ENCODE results near the gene RYR2.
"Not testable (repeated sequence)": the region's sequence is repeated elsewhere in the genome, so short reads cannot be mapped to it uniquely, and the experiment has no call there.

Gene RYR2

DNA sequence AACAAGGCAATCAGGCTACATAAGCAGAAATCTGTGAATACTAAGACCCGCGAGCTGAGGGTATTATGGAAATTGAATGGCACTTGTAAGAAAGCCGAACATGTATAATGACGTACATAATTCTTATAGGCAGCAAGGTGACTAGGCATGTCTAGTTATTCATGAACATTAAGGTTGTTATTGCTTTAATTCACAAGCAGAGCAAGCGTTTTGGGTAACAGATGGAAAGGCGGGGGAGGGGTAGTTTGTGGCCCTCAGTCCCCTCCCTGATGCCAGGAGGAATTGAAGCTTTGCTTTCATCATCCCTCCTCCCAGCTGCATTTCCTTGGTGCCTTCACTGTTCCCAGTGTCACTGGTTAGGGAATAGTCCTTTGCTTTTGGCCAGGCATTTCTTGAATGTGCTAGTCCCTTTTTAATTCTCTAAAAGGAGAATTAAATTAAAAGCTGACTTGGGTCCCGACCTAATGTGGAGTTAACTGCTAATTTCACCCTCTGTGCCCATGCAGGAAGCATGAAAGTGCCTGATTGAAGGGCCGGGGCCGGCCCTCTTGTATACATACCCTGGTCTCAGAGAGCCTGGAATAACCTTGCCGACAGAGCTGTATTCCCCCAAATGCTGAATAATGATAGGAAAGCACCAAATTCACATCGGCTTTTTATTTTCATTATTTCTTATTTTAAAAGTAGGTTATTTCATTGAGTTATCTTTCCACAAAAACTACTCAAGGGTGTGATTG lies 42.5 kb downstream of the RYR2 start:
- no peak for DNase-seq (ENCODE audit: low spot score)

DNA sequence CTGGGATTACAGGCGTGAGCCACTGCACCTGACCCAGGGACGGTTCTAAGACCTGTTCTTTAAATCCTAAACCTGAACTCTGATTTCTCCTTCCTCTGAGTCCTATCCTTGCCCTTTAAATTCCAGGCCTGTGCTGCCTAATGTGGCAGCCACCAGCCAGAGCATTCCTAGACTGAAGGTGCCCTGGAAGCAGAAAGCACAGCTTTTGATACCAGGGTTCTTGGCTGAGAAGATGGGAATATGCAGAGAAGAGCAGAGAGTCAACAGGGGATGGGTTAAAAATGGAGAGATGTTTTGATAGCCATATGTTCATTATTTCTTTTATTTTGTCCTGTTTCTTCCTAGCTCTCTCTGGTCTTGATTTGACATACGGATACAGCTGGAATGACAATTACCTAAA lies 49.7 kb downstream of the RYR2 start:
- DNase-seq (ENCODE audit: low spot score), result no peak

DNA sequence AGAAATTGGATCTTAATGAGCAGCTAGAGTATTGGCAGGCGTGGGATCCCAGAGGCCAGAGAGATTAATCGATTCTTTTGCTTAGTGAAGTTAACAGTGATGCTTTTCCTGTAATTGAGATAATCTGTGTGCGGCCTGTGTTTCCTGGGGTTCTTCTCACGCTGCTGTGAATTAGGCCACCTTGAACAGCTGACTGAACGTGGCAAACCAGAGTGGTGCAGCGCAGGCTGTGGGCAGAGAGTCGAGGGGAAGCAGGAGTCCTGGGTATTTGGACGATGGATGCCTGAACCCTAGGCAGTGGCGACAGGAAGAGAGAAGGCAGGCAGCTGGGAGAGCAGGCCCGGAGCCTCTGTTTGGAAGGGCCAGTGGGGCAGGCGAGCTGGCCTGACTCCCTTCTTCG lies 51.7 kb downstream of the RYR2 start:
- no peak for DNase-seq (ENCODE audit: low spot score)

DNA sequence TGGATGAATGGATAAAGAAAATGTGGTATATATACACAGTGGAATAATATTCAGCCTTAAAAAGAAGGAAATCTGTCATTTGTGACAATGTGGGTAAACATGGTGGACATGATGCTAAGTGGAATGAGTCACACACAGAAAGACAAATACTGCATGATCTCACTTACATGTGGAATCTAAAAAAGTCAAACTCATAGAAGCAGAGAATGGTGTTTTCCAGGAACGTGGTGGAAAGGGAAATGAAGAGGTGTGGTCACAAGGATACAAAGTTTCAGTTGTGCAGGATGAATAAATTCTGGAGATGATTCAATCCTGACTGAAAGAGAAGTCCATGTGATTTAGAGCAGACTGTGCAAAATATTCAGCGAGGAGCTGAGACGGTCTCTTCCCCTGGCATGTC lies 56.6 kb downstream of the RYR2 start:
- no peak for DNase-seq (ENCODE audit: low spot score)

DNA sequence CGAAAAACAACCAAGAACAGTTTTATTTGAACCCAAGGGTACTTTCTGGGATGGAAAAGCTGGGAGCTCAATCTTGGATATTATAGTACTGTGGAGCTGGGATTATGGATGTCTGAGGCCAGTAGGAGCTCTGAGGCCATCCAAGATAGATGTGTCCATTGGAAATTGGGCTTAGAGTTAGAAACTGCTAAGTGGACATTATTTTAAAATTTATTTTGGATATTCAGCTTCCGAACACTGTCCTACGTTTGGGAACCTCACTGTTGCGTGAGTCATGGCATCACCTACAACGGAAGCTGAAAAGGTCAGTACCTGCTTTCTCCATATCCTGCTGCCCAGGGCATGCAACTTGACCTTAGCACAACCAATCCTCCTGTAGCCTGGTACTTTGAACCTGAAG lies 61.0 kb downstream of the RYR2 start:
- DNase-seq (ENCODE audit: low spot score), result no peak

DNA sequence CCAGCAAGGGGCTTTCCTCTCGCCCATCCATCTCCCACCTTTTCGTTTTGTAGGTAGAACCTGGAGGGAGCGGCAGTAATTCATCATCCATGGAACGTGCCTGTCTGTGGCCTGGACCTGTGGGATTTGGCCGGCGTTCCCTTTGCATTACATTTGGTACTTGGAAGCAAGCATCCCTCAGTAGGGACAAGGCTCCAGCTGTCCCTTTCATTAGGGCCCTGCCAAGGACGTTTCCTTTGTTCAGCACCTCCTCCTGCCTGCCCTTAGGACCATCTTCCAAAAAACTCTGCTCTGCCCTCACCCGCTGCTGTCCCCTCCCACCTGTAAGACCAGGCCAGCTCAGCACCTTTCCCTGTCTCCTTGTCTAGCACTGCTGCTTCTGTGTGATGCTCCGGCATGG lies 62.1 kb downstream of the RYR2 start:
- DNase-seq (ENCODE audit: low spot score), result no peak

DNA sequence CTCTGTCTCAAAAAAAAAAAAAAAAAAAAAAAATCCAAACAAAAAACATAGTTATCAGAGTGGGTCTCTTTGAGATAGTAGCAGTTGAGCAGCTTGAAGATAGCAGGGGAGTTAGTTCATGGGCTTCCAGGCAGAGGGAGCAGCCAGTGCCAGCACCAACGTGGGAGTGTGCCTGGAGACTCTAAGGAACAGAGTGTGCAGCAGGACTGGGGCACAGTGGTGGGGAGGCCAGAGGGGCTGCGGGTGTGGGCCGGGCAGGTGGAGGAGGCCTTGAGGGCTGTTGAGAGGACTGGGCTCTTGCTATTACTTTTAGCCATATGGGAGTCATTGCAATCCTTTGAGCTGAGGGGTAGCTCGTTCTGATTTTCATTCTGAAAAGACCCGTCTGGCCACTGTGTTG lies 63.8 kb downstream of the RYR2 start:
- no peak for DNase-seq (ENCODE audit: low spot score)

DNA sequence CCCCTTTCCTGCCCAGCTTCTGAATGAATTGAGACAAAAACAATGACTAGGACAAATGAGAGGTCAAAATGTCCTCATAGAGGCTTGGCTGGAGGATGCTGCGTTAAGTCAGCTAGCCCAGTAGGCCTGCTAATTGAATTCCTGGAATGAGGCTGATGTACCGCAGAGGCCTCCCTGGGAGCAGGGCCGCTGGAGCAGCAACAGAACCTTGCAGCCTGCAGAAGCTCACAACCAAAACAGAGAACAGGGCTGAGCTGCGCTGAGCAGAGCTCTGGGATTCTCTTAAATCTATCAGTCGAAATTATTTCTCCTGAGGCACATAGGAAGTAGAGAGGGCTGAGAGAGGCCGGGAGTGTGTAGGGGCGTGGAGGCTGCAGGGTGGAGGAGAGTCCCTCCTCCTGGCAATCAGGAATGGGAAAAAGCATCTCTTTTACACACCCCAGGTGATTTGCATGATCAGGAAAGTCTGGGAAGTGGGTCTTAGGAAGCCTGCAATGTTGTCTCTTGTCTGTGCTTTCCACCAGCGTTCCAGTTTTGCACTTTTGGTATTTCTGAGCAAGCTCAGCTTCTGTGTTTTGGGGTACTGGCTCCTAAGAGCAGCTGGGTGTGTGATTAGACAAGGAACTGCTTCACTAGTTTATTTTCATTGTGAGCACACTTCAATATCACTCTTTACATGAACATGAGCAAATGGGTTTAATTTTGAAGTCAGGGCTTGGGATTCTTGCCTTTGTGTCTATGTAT lies 66.5 kb downstream of the RYR2 start:
- DNase-seq (ENCODE audit: low spot score), result no peak

DNA sequence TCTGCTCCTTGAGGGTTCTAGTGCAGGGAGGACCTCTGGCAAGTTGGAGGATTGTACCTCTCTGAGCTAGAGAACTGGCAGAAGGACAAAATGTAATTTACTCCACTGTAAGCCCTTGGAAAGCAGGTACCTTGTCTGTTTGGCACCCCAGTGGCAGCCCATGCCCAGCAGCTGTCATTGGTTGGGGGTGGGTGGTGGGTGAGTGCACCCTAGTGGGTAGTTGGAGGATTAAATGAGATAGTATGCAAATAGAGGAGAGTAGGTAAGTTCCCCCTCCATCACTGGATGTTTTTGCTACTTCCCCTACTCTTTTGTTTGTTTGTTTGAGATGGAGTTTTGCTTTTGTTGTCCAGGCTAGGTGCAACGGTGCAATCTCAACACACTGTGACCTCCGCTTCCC lies 69.8 kb downstream of the RYR2 start:
- no peak for DNase-seq (ENCODE audit: low spot score)

DNA sequence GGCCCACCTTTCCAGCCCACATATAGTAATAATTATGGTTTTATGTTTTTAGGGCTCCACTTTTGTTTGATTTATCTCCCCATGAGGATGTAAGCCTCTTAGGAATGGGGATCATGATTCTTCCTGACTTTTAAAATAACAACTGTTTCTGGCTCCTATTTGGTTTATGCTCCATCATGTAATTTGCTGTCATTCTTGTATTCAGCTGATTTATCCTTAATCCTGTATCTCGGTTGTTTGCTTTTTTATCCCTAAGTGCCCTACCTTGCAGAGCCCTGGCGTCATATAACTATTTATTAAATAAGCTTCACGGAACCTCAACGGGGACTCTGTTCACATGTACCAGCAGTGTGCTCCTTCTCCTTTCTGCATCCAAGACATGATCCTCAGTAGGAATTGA lies 70.7 kb downstream of the RYR2 start:
- DNase-seq (ENCODE audit: low spot score), result no peak

DNA sequence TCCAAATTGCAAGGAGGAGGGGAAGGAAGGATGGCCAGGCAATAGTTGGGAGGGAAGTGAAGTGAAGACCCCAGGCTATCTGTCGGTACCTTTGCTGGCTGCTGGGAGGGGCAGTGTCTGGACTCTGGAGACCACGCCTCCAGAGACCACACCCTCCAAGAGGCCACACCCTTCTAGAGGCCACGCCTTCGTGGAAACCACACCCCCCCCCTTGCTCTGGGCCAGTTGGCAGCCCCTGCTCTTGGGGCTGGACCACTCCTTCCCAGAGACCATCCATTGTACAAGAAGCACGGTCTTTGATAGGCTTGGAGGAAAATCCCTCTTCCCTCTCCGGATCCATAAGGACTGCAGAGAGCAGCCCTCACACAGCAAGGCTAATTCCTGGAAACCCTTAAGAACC lies 73.1 kb downstream of the RYR2 start:
- DNase-seq (ENCODE audit: low spot score), result no peak

DNA sequence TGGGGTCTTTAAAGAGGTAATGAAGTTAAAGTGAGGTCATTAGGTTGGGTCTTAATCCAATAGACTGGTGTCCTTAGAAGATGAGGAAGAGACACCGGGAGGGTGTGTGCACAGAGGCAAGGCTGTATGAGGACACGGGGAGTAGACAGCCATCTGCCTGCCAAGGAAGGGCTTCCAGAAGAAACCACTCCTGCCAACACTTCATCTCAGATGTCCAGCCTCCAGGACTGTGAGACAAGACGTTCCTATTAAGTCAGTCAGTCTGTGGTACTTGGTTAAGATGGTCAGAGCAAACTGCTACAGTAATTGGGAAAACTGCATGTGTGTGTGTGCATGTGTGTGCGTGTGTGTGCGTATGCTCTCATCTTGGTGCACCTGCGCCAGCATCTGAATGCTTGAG lies 77.1 kb downstream of the RYR2 start:
- DNase-seq (ENCODE audit: low spot score), result no peak

DNA sequence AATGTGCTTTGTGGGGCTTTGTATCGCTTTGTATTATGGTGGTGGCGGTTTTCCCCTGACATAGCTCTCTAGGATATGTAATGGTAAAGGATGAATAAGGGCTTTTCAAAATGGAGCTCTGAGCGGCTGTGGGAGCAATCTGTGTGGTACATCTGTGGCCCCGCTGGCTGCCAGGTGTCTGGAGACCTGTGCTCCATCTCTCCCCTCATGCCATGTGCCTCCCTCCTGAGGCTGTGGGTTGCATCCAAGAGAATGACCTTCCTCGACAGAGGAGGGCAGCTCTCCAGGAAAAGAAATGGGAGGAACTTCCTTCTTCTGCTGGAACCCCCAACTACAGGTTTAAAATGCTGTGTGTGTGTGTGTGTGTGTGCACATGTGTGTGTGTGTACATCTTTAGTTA lies 78.7 kb downstream of the RYR2 start:
- no peak for DNase-seq (ENCODE audit: low spot score)

DNA sequence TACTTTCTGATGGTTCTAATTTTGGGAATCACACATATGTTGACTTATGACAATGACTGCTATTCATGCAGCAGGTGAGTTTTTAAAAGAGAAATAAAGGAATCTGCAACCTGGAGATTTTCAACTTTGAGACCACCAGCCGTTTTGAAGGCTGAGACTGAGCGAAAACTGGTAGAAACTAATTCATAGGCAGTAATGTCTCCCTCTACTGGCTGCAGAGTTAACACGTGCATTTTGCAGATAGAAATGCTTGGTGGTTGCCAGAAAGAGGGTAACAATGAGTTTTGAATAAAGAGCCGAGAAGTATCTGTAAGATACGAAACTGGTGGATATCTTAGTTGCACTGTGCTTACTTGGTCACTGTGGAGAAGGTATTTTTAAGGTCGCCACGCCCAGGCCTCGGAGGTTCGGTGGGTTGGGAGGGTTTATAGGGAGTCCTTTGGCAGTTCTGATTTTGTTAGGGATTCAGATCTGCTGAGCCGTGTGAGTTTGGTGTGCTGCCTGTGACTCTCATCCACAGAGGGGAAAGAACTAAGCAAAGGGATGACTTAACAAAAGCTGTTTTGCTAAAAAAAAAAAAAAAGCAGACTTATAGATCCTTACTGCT lies 83.0 kb downstream of the RYR2 start:
- DNase-seq (ENCODE audit: low spot score), result no peak

DNA sequence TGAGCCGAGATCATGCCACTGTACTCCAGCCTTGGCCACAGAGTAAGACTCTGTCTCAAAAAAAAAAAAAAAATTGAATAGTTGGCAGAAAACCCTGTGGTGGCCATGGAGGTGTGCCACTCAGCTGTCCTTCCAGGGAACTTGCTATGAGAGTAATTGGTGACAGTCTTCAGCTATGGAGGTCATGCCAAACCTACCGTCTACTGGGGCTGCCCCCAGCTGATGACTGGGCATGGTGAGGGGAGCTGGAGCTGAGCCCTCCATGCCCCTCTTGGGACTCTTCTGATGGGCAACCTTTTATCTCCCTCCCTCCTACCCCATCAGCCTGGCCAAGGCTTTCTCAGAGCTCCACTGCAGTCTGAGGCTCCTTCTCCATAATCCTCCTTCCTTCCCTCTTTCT lies 84.2 kb downstream of the RYR2 start:
- DNase-seq (ENCODE audit: low spot score), result no peak

DNA sequence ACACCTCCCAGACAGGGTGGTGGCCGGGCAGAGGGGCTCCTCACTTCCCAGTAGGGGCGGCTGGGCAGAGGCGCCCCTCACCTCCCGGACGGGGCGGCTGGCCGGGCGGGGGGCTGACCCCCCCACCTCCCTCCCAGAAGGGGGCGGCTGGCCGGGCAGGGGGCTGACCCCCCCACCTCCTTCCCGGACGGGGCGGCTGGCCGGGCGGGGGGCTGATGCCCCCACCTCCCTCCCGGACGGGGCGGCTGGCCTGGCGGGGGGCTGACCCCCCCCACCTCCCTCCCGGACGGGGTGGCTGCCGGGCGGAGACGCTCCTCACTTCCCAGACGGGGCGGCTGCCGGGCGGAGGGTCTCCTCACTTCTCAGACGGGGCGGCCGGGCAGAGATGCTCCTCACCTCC lies 85.3 kb downstream of the RYR2 start:
- not testable (repeated sequence) for DNase-seq (ENCODE audit: low spot score)

DNA sequence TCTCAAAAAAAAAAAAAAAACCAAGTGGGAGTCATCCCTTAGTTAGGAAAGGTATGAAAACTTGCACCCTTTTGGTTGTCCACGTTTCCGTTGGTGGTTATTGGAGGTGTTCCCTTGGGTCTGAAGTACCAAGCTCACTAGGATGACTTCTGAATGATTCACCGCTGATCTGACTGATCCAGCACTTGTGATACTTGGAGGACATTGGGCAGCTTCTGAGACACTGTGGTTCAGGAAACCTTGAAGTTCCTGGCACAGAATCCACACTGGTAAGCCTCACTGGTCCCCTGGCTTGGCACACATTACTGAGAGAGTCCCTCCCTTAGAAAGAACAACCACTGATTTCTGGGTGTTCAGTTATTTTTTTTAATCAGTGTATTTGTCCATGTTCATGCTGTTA lies 91.9 kb downstream of the RYR2 start:
- DNase-seq (ENCODE audit: low spot score), result no peak

DNA sequence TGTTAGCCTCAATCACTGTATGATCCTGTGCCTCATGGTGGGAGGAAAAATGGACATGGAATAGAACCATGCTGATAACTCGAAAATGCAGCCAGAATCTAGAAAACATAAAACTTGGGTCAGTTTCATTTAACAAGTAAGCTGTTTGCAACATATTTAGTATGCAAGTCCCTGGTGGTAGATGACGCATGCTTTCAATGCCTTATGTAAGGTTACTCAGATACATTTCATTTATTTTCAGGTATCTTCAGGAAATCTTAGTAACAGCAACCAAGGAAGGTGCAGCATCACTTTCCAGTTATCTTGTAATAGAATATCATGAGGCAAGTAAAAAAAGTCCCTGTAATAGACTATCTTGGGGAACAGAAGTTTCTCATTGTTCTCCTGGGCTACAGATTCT lies 92.9 kb downstream of the RYR2 start:
- DNase-seq (ENCODE audit: low spot score), result no peak

DNA sequence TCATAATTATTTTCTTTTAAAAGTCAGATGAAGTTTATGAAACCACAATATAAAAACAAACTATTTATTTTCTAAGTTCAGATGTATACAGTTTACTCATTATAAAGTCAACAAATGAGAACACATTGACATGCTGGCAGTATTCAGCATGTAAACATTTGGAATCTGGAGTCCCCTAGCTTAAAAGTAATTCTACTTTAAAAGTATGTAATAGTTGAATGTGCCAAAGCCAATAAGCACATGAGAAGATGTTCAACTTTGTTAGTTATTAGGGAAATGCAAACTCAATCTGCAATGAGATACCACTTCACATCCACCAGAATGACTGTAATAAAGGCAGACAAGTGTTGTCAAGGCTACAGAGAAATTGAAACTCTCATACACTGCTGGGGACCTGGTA lies 96.6 kb downstream of the RYR2 start:
- no peak for DNase-seq (ENCODE audit: low spot score)

DNA sequence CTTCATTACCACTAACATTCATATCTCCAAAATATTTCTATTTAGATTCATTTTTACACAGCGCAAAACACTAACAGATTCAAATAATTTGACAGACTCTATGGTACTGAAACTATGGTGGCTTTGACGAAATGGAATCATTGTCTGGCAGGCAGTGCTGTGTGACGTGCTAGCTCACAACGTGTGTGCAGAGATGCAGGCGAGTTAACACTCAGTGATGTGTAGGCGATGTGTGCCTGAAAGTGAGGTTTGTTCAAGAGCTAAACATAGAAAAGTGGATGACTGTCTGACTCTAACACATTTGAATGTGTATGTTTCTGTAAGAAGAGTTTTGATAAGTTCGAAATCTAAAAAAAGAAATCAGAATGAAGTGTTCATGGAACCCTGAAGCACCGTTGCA lies 97.7 kb downstream of the RYR2 start:
- DNase-seq (ENCODE audit: low spot score), result no peak

DNA sequence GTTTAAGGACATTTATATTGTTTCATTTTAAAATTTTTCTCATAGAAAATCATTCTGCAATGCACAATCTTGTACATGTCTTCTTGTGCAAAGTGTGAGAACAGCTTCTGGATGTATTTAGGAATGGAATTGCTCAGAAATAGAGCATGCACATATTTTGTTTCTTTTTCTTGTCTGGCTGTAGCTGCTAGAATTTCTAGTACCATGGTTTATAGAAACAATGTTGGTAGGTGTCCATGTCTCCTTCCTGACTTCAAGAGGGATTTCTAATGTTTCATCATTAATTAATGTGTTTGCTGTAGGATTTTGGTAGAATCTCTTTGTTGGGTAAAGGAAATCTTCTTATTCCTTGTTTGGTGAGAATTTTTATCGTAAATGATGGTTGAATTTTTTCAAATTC lies 99.0 kb downstream of the RYR2 start:
- no peak for DNase-seq (ENCODE audit: low spot score)

DNA sequence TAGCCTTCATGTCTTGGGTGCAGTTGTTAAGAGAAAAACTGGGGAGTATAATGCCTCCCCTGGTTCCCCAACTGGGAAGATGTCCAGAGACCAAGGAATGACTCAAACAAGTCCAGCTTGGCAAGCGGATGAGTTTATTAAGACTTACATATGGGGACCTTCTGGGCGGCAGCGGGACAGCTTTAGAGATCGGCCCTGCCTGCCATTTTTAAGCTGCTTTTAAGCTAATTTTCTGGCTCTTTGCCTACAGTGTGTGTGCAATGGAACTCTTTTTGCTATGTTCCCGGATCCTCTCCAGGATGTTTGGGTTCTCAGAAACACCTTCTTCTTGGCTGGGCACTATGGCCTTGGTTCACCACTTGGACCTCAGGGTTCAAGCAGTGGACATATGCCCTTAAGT lies 99.5 kb downstream of the RYR2 start:
- DNase-seq (ENCODE audit: low spot score), result no peak

DNA sequence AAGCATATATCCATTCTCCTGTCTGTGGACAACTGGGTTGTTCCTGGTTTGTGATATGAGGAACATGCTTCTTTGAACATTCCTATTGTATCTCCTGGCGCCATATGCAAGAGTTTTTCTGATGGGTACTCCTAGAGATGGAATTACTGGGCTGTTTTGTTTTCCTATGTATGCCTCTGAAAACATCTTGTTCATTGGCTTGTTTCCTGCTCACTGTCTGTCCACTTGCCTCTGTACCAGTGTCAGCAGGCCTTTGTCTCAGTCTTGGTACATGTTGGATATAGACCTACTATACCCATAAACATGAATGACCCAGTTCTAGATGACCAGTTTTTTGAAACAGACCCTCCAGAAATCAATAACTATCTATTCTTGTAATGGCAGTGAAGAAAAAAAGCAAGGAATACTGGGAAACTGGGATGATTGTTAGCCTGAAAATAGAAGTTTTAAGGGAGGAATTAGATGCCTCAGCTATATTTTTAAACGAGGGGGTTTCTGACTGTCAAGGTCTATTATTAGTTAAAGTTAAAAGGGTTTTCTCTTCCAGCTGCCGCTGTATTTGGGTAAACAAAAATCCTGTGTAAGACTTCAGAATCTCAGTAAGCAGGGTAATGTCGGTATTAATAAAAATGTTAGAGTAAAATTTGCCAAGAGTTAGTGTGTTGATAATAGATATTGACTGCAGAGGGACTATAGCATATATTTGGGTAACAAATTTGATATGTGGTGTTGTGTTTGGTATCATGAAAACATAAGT lies 103.6 kb downstream of the RYR2 start:
- DNase-seq (ENCODE audit: low spot score), result no peak
